GM12865 (cell line): ENCODE results near the gene ACSS3.

ENCODE experiments used
- DNase-seq: peaks from one replicate; pipeline ENCODE4 v3.0.0; 2010; ENCODE audit warnings: low read depth
- H3K4me3 ChIP-seq: 2 replicates; pipeline ENCODE4 v1.5.1; 2011; ENCODE audit warnings: mild to moderate bottlenecking, low read depth, low read length, control low read depth
- CTCF ChIP-seq: IDR thresholded peaks from 2 replicates; pipeline ENCODE4 v1.5.1; 2011; ENCODE audit warnings: low read length, control low read depth, low read depth, inconsistent platforms; ENCODE audit not compliant: insufficient read depth; ENCODE audit errors: missing control alignments

Gene ACSS3

GRCh38 chr12:81146228-81147225 lies 68.6 kb downstream of the ACSS3 start:
- no peak overlapping the region for H3K4me3 ChIP-seq
- no peak for TF ChIP-seq CTCF
- DNase-seq: no peak

GRCh38 chr12:81147292-81147919 lies 69.5 kb downstream of the ACSS3 start:
- DNase-seq: peak; percentile 31
- no peak overlapping the region for H3K4me3 ChIP-seq
- no peak for TF ChIP-seq CTCF

DNA sequence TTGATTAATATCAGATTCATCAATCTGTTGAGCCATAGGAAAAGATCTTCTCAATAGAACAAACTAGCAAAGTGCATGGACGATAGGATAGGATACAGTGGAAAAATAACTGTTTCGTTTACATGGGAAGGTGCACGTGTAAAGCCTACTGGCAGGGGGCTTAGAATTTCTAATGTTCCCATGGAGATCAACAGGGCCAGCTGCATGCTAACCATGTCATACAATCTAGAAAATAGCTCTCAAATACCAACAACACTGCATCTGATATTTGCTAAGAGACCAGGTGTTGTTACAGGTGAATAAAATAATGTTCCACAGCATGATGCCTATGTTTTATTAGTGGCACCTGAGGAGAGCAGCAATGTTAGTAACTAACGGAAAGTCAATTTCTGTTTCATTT lies 72.5 kb downstream of the ACSS3 start:
- no peak overlapping the region for H3K4me3 ChIP-seq
- DNase-seq: no peak
- no peak for TF ChIP-seq CTCF

- TF ChIP-seq CTCF: no peak
- no peak for DNase-seq
- H3K4me3 ChIP-seq: no peak overlapping the region
Measured at GRCh38 chr12:81159856-81160255, 82.0 kb downstream of the ACSS3 start.

- DNase-seq: no peak
Measured at GRCh38 chr12:81161680-81162079, 83.8 kb downstream of the ACSS3 start.

More at GRCh38 chr12:81161680-81162079, 83.8 kb downstream of the ACSS3 start:
- H3K4me3 ChIP-seq: no peak overlapping the region
- no peak for TF ChIP-seq CTCF
